HG03460 (cell line): ENCODE results near the gene ARHGAP45.

Source experiments
- ATAC-seq: cut with Tn5 transposase; IDR thresholded peaks from one replicate; pipeline ENCODE4 v1.9.1; 2021; ENCODE audit not compliant: unreplicated experiment

Gene ARHGAP45

DNA sequence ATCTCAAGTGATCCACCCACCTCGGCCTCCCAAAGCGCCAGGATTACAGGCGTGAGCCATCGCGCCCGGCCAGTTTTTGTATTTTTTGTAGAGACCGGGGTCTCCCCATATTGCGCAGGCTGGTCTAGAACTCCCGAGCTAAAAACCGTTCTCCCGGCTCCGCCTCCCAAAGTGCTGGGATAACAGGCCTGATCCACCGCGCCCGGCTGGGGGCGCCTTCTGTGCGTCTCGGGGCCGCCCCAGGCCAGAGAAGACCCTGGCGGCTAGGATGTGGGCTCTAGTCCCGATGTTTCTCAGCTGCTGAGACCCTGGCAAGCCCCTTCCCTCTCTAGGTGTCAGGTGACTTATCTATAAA, 3.6 kb downstream of the ARHGAP45 start:
- ATAC-seq = no peak

DNA sequence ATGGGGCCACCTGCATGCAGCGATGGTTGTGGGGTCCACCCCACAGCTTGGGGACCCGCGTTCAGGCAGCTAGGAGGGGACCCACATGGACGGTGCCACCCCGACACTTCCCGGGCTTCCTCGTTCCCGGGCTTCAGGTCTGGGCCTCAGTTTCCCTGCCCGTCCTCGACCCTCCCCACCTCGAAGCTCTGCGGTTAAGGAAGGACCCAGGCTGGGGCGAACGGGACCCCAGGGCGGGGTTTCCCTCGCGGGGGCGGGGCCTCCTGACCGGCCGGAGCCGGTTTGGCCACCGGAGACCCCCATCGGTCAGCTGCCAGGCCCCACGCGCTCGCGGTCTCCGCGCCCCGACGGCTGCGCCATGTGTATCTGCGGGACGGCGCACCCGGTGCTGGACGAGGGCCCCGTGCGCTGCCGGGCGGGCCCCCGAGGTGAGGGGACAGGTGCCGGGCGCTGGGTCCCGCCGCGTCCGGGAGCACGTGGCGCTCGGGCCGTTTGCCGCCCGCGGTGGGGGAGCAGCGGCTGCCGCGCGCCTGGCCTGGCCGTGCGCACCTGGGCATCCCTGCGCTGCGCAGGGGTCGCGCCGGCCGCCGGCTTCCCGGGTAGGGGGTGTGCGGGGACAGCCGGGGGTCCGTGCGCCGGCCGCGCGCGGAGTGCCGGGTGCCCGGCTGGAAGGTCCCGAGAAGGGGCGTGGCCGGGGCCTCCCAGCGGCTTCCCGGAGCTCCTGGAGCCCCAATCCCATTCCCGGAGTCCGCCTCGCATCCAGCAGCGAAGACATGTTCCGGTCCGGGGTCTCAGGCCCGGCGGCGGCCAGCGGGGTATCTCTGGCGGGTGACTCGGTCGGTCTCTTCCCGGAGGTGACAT, 4.2 kb downstream of the ARHGAP45 start:
- no peak for ATAC-seq

DNA sequence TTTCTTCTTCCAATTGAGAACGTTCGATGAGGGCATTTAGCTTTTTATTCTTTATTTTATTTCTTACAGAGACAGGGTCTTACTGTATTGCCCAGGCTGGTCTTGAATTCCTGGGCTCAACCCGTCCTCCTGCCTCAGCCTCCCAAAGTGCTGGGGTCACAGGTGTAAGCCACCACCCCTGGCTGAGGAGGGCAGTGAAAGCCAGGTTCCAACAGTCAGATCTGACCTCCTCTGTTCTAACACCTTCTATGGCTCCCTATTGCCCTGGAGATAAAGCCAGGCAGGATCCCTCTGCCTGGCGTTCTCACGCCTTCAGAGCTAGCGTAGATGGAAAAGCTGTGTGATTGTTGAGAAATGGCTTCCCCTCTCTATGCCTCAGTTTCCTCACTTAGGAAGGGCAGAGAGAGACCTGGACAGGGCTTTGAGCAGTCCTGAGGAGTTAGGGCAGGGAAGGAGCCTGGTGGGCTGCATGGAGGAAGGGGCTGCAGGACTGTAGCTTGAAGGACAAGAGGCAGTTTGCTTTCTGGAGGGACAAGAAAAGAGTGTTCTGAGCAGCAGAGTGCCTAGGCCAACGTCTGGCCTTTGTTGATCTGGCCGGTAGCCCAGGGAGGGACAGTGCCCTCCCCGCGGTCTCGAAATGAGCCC, 5.5 kb downstream of the ARHGAP45 start:
- no peak for ATAC-seq

DNA sequence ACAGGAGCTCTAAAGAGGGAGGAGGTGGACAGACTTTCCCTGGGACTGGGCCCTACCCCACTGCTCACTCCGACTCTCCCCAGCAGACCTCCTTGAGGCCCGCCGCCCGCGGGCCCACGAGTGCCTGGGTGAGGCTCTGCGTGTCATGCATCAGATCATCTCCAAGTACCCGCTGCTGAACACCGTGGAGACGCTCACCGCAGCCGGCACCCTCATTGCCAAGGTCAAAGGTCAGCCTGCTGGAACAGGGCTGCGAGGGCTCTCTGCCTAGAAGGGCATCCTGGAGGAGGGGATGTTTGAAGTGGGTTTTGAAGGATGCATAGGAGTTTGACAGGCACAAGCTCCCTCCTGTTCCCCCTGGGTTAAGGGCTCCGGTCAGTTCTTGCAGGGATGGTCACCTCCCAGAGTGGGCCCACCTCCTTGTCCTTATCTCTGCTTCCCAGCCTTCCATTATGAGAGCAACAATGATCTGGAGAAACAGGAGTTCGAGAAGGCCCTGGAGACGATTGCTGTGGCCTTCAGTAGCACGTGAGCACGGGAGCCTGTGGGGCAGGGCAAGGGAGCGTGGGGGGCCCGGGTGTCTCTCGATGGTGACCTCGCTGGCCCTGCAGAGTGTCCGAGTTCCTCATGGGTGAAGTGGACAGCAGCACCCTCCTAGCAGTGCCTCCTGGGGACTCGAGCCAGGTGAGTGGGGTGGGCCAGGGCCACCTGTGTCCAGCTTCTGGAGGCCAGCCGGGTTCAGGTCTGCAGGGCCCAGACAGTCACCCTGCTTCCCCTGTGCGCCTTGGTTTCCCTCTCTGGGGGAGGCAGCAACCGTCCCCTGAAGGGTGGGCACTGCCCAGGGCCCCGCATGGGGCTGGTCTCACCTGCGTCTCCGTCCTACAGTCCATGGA, 6.3 kb downstream of the ARHGAP45 start:
- no peak for ATAC-seq

DNA sequence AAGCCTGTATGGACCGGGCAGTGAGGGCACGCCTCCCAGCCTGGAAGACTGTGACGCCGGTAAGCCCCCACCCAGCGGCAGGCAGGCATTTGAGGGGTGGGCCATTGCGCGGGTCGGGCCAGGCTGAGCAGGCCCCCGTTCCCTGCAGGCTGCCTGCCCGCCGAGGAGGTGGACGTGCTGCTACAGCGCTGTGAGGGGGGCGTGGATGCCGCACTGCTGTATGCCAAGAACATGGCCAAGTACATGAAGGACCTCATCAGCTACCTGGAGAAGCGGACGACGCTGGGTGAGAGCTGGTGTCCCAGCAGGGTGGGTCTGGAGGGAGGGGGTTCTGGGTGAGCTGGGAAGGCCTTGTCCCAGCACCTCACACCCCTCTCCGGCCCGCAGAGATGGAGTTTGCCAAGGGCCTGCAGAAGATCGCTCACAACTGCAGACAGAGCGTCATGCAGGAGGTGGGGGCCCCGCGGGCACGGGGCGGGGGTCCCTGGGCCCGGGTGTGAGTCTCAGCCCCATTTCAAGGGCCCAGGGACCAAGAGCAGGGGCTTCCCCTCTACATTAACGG, 7.1 kb downstream of the ARHGAP45 start:
- ATAC-seq = no peak

DNA sequence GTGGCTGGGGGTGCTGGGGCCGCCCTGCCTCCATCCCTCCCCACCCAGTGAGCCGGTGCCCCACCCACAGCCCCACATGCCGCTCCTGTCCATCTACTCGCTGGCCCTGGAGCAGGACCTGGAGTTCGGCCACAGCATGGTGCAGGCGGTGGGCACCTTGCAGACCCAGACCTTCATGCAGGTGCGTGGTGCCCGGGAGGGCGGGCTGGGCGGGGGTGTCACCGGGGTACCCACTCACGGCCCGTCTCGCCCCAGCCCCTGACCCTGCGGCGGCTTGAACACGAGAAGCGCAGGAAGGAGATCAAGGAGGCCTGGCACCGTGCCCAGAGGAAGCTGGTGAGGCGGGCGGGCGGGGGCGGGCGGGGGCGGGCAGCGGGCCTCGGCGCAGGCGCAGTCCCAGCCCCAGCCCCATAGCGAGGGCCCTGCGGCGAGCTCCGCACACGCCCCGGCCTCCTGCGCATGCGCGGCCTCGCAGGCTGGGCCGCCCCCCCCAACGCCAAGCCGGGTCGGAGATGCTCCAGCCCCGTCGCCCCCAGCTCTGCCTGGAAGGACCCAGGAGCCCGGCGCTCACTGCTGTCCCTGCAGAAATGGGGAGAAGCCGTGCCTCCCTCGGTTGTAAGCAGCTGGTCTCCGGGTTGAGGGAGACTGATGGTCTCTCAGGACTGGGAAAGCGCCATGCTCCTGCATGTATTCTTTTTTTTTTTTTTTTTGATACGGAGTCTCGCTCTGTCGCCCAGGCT, 7.7 kb downstream of the ARHGAP45 start:
- no peak for ATAC-seq

DNA sequence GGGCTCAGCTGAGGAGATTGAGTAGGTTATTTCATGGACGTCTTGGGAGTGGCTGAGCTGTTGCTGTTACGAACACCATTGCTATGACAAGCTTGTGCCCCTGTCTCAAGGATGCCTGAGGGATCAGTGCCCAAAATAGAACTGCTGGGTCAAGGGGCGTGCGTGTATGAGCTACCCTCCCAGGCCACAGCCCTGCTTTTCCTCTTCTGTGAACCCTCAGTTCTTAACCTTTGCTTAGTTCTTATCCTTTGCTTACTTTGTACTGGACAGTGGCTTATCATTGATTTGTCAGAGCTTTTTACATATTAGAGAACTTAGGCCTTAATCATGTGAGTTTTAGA, 9.0 kb downstream of the ARHGAP45 start:
- no peak for ATAC-seq

DNA sequence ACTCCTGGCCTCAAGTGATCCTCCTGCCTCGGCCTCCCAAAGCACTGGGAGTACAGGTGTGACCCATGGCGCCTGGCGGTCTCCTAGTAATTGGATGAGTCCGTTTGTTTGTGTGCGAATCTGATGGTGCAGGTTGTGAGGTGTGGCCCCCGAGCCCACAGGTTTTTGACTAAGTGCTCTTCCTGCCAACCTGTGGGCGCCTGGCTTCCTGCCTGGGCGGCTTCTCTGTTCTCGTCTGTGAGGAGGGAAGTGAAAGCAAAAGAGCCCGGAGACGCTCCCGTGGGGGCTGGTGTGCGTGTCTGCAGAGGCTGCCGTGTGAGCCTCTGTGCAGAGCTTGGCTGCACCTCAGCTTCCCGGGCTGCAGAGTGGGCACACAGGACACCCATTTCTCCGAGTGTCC, 10.0 kb downstream of the ARHGAP45 start:
- peak; percentile 47 for ATAC-seq

DNA sequence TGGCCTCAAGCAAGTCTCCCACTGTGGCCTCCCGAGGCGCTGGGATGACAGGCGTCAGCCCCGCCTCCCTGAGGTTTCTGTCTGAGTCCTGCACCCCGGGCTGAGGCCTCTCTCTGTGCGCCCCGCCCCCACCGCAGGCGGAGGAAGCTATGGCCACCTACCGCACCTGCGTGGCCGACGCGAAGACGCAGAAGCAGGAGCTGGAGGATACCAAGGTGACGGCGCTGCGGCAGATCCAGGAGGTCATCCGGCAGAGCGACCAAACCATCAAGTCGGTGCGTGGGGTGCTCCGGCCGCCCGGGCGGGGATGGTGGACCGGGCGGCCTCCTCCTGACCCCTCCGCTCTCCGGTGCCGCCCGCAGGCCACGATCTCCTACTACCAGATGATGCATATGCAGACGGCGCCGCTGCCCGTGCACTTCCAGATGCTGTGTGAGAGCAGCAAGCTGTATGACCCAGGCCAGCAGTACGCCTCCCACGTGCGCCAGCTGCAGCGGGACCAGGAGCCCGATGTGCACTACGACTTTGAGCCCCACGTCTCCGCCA, 12.7 kb downstream of the ARHGAP45 start:
- no peak for ATAC-seq

DNA sequence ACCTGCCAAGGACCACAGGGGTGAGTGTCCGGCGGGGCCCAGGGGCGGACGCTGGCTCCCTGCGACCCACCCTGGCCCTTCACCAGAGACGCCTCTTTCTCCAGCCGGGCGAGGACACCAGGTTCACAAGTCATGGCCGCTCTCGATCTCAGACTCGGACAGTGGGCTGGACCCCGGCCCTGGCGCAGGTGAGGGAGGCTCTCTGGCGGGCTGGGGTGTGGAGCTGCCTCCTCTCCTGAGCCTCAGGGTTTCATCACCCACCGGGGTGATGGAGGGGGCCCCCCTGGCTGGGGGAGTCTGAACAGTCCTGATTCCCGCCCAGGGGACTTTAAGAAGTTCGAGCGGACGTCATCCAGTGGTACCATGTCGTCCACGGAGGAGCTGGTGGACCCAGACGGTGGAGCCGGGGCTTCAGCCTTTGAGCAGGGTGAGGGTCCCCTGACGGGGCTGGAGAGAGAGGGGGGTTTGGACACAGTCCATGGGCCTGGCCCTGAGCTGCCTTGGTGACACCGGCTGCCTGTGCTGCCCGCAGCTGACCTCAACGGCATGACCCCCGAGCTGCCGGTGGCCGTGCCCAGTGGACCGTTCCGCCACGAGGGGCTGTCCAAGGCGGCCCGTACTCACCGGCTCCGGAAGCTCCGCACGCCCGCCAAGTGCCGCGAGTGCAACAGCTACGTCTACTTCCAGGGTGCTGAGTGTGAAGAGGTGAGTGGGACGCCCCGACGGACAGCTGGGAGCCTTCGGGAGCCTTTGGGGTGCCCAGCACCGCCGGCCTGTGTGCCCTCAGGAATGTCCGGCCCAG, 13.6 kb downstream of the ARHGAP45 start:
- ATAC-seq = no peak

DNA sequence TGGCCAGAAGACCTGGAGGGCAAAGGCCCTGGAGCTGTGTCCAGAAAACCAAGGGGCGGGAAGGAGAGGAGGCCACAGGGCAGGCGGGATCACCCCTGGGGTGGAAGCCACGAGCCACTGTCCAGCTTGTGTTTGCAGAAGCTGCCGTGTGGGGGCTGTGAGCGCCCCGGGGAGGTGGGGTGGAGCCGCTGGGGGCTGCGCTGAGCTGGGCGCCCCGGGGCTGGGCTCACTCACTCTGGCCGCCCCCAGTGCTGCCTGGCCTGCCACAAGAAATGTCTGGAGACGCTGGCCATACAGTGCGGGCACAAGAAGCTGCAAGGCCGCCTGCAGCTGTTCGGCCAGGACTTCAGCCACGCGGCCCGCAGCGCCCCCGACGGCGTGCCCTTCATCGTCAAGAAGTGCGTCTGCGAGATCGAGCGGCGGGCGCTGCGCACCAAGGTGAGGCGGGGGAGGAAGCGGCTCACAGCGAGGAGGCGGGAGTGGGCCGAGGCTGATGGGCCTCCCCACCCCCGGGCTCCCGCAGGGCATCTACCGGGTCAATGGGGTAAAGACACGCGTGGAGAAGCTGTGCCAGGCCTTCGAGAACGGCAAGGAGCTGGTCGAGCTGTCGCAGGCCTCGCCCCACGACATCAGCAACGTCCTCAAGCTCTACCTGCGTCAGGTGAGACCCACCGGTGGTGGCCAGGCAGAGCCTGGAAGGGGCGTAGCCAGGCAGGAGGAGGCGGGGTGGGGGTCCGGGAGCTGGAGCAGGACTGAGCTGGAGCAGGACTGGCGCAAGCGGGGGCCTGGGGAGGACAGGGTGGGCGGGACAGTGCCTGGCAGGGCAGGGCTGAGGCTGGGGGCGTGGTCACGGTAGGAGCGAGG, 14.6 kb downstream of the ARHGAP45 start:
- no peak for ATAC-seq

DNA sequence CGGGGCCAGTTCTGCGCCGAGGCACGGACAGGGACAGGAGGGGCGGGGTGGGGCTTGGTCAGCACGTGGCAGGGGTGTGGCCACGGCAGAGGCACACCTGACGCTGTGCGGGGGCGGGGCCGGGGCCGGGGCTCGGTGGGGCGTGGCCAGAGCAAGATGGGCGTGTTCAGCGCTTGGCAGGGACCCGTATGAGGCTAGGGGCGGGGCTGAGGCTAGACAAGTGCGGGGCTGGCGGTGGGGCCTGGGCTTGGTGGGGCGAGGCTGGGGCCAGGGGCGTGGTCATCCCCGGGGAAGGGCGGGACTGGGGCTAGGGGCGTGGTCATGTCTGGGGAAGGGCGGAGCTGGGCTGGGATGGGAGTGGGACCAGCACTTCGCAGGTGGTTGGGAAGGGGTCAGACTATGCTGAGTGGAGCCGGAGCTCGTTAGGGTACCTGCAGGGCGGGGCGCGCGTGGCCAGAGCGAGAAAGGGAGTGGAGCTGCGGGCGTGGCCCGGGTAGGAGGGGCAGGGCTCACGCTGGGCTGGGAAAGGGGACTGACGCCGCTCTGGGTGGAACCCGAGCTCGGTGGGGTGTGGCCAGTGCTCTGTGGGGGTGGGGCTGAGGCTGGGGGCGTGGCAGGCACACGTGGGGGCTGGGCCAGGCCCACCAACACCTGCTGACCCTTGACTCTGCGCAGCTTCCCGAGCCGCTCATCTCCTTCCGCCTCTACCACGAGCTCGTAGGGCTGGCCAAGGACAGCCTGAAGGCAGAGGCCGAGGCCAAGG, 15.4 kb downstream of the ARHGAP45 start:
- no peak for ATAC-seq

DNA sequence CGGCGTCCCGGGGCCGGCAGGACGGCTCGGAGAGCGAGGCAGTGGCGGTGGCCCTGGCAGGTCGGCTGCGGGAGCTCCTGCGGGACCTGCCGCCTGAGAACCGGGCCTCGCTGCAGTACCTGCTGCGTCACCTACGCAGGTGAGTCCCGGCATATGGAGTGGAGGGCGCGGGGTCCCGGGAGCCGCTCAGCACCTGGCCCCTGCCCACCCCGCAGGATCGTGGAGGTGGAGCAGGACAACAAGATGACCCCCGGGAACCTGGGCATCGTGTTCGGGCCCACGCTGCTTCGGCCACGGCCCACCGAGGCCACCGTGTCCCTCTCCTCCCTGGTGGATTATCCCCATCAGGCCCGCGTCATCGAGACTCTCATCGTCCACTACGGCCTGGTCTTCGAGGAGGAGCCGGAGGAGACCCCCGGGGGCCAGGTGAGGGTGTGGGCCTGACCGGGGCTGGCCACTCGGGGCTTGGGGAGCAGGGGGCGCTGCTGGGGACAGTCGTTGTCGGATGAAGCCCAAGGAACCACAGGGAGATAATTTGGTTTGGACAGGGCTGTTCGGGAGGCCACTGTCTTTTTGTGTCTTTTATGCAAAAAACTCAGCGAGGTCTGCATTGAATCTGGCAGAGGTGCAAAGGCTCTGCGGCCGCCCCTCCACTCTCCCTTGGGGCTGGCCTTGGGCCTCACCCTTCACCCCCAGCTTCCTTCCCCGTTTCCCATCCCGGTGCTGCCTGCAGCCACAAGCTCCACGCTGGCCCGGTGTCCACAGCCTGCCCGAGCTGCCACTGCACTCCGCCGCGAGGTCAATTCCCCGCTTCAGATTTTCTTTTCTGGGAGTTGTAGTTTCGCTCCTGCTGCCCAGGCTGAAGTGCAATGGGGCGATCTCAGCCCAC, 16.2 kb downstream of the ARHGAP45 start:
- ATAC-seq = no peak

DNA sequence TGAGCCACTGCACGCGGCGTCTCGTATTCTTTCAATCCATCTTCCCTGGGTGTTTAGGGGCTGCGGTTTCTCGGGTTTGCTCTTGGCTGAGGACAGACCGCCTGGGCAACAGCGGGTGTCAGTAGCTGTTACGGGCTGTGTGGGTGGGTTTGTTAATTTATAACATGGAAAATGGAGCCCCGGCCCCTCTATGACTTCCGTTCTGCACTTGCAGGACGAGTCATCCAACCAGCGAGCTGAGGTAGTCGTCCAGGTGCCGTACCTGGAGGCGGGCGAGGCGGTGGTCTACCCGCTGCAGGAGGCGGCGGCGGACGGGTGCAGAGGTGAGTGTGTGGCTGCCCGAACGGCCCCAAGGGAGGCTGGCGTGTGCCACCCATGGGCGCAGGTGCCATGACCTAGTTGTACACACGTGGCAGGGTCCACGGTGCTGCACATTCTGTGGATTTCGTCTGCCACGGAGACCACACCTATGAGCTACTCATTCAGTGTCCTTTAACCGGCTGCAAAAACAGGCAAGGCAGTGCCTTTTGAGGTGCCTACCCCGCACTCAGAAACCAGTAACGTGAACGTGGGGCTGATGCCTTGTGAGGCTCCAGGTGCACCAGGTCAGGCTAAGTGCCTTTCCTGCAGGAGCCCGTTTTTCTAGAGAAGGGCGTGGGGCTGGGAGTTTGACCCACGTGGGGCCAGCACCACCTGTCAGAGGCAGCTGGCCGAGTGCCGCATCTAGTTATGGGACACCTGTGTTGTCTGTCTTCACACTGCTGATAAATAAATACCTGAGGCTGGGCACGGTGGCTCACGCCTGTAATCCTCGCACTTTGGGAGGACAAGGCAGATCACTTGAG, 17.3 kb downstream of the ARHGAP45 start:
- no peak for ATAC-seq

DNA sequence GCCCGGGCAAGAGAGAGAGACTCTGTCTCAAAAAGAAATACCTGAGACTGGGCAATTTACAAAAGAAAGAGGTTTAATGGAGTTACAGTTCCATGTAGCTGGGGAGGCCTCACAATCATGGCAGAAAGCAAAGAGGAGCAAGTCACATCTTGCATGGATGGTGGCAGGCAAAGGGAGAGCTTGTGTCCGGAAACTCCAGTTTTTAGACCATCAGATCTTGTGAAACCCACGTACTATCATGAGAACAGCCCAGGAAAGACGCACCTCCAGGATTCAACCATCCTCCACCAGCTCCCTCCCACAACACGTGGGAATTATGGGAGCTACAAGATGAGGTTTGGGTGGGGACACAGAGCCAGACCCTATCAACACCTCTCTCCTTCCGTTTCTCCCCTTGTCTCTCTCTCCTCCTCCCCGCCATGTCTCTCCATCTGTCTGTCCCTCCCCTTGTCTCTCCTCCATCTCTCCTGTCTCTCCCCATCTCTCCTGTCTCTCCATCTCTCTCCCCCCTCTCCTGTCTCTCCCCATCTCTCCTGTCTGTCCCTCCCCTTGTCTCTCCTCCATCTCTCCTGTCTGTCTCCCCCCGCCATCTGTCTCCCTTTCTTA, 18.2 kb downstream of the ARHGAP45 start:
- no peak for ATAC-seq
